Kidney (tissue), 22 donors: ENCODE results near the gene ADSS1. TPM values are rescaled to one million over a fixed set of nuclear protein-coding genes. Genes with fewer than 3 reads are reported as not detected.

Experiments used
- DNase-seq, 5 donors: peaks; one replicate each; pipeline ENCODE4 v3.0.0-alpha.2; 2013 to 2020
- FAIRE-seq: peaks from 2 replicates; lab custom pipeline; 2012; peaks lifted over from hg19 to GRCh38; lab: Jason Lieb, UNC
- H3K27ac ChIP-seq, 2 donors: one replicate each; pipeline ENCODE4 v1.7.0; 2013; ENCODE audit warnings: low read depth in 2 of 2, low read length in 2 of 2, inconsistent platforms in 1 of 2
- H3K27me3 ChIP-seq: one replicate; pipeline ENCODE4 v1.7.1; 2013; ENCODE audit warnings: low read length, inconsistent platforms; ENCODE audit not compliant: control insufficient read depth, insufficient read depth
- H3K36me3 ChIP-seq, 3 donors: one replicate each; pipeline versions ENCODE4 v1.7.0 to v1.7.1; 2013; ENCODE audit warnings: low read length in 3 of 3, control low read depth in 1 of 3, inconsistent platforms in 1 of 3; ENCODE audit not compliant: insufficient read depth in 3 of 3, control insufficient read depth in 2 of 3
- H3K4me1 ChIP-seq, 3 donors: one replicate each; pipeline versions ENCODE4 v1.7.0 to v1.7.1; 2013; ENCODE audit warnings: low read length in 3 of 3, inconsistent platforms in 1 of 3, low read depth in 1 of 3; ENCODE audit not compliant: control insufficient read depth in 2 of 3, insufficient read depth in 2 of 3
- H3K4me3 ChIP-seq, 3 donors: one replicate each; pipeline versions ENCODE4 v1.7.0 to v1.8.1; 2013; ENCODE audit warnings: low read length in 3 of 3, control low read depth in 1 of 3, inconsistent platforms in 1 of 3
- H3K9ac ChIP-seq, 3 donors: one replicate each; pipeline versions ENCODE4 v1.7.0 to v1.7.1; 2013; ENCODE audit warnings: low read length in 3 of 3, control low read depth in 1 of 3, inconsistent platforms in 1 of 3
- H3K9me3 ChIP-seq, 3 donors: one replicate each; pipeline versions ENCODE4 v1.7.0 to v1.7.1; 2013; ENCODE audit warnings: low read length in 3 of 3, control low read depth in 1 of 3, inconsistent platforms in 1 of 3; ENCODE audit not compliant: control insufficient read depth in 2 of 3, insufficient read depth in 1 of 3
- CTCF ChIP-seq: IDR thresholded peaks from 3 replicates; pipeline ENCODE4 v1.5.1; 2012; ENCODE audit warnings: mild to moderate bottlenecking, moderate library complexity, borderline replicate concordance; ENCODE audit not compliant: insufficient read depth; ENCODE audit errors: extremely low read depth
- intact Hi-C: fragments of 100-400 bp; cut with DNase I; formaldehyde crosslinking; loops from one replicate; pipeline ENCODE4 v1.11.1; 2022
- long read RNA-seq, 10 donors: library from polyadenylated mRNA in 1 of 10; unstranded in 1 of 10; transcript quantifications; one replicate each; pipeline ENCODE4 v2.0.0 and lab custom pipeline, GENCODE V29; 2021 to 2026
- polyA plus RNA-seq: library from polyadenylated mRNA; stranded (reverse); fragments of 350-450 nt; fragmentation: Illumina TruSeq; extraction: RNeasy Lipid Tissue Mini Kit (QIAGEN cat#74804); gene quantifications from one replicate; pipeline ENCODE4 v1.2.3, GENCODE V29; 2014; ENCODE audit warnings: low read depth, low replicate concordance; ENCODE audit not compliant: insufficient read depth
- total RNA-seq: library from RNA; stranded (reverse); fragmentation: NEBNext Ultra II Directional; extraction: Animal tissue kit (Norgen Biotek cat#: 25700); gene quantifications from one replicate; pipeline ENCODE4 v1.2.1, GENCODE V29; 2021
- donor health status: control.
- donor health status: control.
- donor health status: control.
- donor health status: control.
- donor health status: control.
- donor health status: DM: yes; HTN: yes; CAD: no.
- donor health status: Normal renal cell carcinoma (clear cell type).

ADSS1 gene
- total RNA-seq (7.5 TPM), polyA plus RNA-seq (16.5 TPM)
- long read RNA-seq, donor 1, partial matches to known transcripts: 0 of 6 reads
- long read RNA-seq, donor 1, other reads (novel, unspliced or antisense): 0 of 6 reads
- long read RNA-seq, donor 2, transcript ADSSL1-201 (13 exons, 1,766 nt): major isoform, 5 of 7 reads
- long read RNA-seq, donor 2, partial matches to known transcripts: 0 of 7 reads
- long read RNA-seq, donor 2, other reads (novel, unspliced or antisense): 0 of 7 reads
- long read RNA-seq, donor 3, partial matches to known transcripts: 0 of 4 reads
- long read RNA-seq, donor 3, other reads (novel, unspliced or antisense): 0 of 4 reads
- long read RNA-seq, donor 4, partial matches to known transcripts: 0 of 4 reads
- long read RNA-seq, donor 4, other reads (novel, unspliced or antisense): 0 of 4 reads
- long read RNA-seq, donor 5, partial matches to known transcripts: 0 of 1 reads
- long read RNA-seq, donor 5, other reads (novel, unspliced or antisense): 0 of 1 reads
- long read RNA-seq, donor 6, partial matches to known transcripts: 0 of 1 reads
- long read RNA-seq, donor 6, other reads (novel, unspliced or antisense): 0 of 1 reads
- long read RNA-seq, donor 7, partial matches to known transcripts: 0 of 5 reads
- long read RNA-seq, donor 7, other reads (novel, unspliced or antisense): 0 of 5 reads
- long read RNA-seq, donor 8, partial matches to known transcripts: 0 of 6 reads
- long read RNA-seq, donor 8, other reads (novel, unspliced or antisense): 0 of 6 reads
- long read RNA-seq, donor 9, partial matches to known transcripts: 0 of 2 reads
- long read RNA-seq, donor 9, other reads (novel, unspliced or antisense): 0 of 2 reads
- long read RNA-seq, donor 10, partial matches to known transcripts: 0 of 4 reads
- long read RNA-seq, donor 10, other reads (novel, unspliced or antisense): 0 of 4 reads

GRCh38 chr14:104723651-104724406 is at the start of gene ADSS1:
TSS of gene ADSS1 (plus strand) at chr14:104724229. CDS start at chr14:104724271, 42 bp downstream.
- peak within 1 kb of the TSS in 2 of 3 donors; percentile 32 to 71 for H3K9ac ChIP-seq
- DNase-seq (peak; percentile 62 to 91 (median 79)), FAIRE-seq (no peak)
- peaks cover 0 to 3% (median 2%) of the 10 kb centered on the region in 3 donors for H3K36me3 ChIP-seq
- H3K4me1 ChIP-seq: peaks cover 0 to 29% (median 5%) of the 10 kb centered on the region in 3 donors
- no peaks in the 10 kb centered on the region for H3K9me3 ChIP-seq
- peak within 1 kb of the TSS; percentile 47 to 57 for H3K27ac ChIP-seq
- intact Hi-C loops: no loop called here
- peak; percentile 55 for TF ChIP-seq CTCF
- no peaks in the 10 kb centered on the region for H3K27me3 ChIP-seq
- peak within 1 kb of the TSS; percentile 20 to 66 (median 56) for H3K4me3 ChIP-seq

- no peak overlapping the region for H3K9ac ChIP-seq
- intact Hi-C loops: no loop called here
- peaks cover 0 to 25% (median 10%) of the 10 kb centered on the region in 3 donors for H3K4me1 ChIP-seq
- H3K4me3 ChIP-seq: no peak overlapping the region
- no peak overlapping the region for H3K27ac ChIP-seq
- FAIRE-seq: no peak
- no peaks in the 10 kb centered on the region for H3K36me3 ChIP-seq
- no peaks in the 10 kb centered on the region for H3K27me3 ChIP-seq
- no peak for DNase-seq
- TF ChIP-seq CTCF: no peak
- no peaks in the 10 kb centered on the region for H3K9me3 ChIP-seq
Measured at GRCh38 chr14:104675447-104675846, 48.6 kb upstream of the ADSS1 start.

GRCh38 chr14:104676130-104676693 is 47.8 kb upstream of the ADSS1 start:
- intact Hi-C loops: no loop called here
- no peak for DNase-seq
- no peaks in the 10 kb centered on the region for H3K9me3 ChIP-seq
- H3K27ac ChIP-seq: no peak overlapping the region
- H3K27me3 ChIP-seq: no peaks in the 10 kb centered on the region
- FAIRE-seq: no peak
- H3K4me3 ChIP-seq: no peak overlapping the region
- no peak overlapping the region for H3K9ac ChIP-seq
- peaks cover 0 to 31% (median 14%) of the 10 kb centered on the region in 3 donors for H3K4me1 ChIP-seq
- no peak for TF ChIP-seq CTCF
- no peaks in the 10 kb centered on the region for H3K36me3 ChIP-seq
